SK-N-MC (cell line): ENCODE measurements around the gene STK11.

Experiments
- EZH2 ChIP-seq: fragments of 200-600 bp; sonication (generic); IDR thresholded peaks from one replicate; pipeline ENCODE4 v1.6.1; 2017; ENCODE audit warnings: antibody characterized with exemption
- FOXP2 ChIP-seq: optimal IDR thresholded peaks from 2 replicates; pipeline ENCODE3; 2011; ENCODE audit warnings: mild to moderate bottlenecking, moderate library complexity; ENCODE audit not compliant: insufficient read depth; ENCODE audit errors: extremely low read length, control extremely low read depth
- POLR2AphosphoS5 ChIP-seq: IDR thresholded peaks from 2 replicates; pipeline ENCODE4 v1.6.1; 2012; ENCODE audit warnings: mild to moderate bottlenecking, low read depth, low read length, borderline replicate concordance

DNA sequence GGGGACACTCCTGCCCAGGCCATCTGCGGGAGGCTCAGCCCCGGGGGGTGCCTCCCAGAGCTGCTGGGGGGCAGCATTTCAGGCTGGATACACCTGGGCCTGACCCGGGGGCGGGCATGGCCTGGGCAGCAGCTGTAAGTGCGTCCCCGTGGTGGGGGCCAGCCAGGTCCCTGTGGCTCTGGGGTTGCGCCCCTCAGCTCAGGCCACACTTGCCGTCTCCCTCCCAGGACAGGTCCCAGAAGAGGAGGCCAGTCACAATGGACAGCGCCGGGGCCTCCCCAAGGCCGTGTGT is 20.6 kb downstream of the STK11 start:
- TF ChIP-seq EZH2: no peak
- no peak for TF ChIP-seq POLR2AphosphoS5
- TF ChIP-seq FOXP2: no peak
